ENCODE data around the gene B3GAT2.

Gene B3GAT2

GRCh38 chr6:70874181-70874913 is 82.5 kb downstream of the B3GAT2 start:
- no peak overlapping the region for H3K4me3 ChIP-seq (ENCODE audit: low read length)
- no peaks in the 10 kb centered on the region for H4K20me1 ChIP-seq (ENCODE audit: insufficient read depth, low read length)
- no peak overlapping the region for H2AFZ ChIP-seq (ENCODE audit: low read length)
- no peaks in the 10 kb centered on the region for H3F3A ChIP-seq (ENCODE audit: insufficient read depth, low read length)
- DNase-seq, result no peak
- TF ChIP-seq EZH2phosphoT487 (IDR thresholded peaks at IDR 0.05; ENCODE audit: low read length), result no peak
- TF ChIP-seq CTCF (IDR thresholded peaks at IDR 0.05; ENCODE audit: low read length), result no peak
- no peak for TF ChIP-seq EZH2 (optimal IDR thresholded peaks at IDR 0.05; ENCODE audit: low read depth, low read length)
- H3K27me3 ChIP-seq (replicated peaks; ENCODE audit: insufficient read depth, low read length), result no peaks in the 10 kb centered on the region
- no peak overlapping the region for H3K4me2 ChIP-seq (ENCODE audit: low read depth, low read length)
- H3K9me2 ChIP-seq (replicated peaks; ENCODE audit: insufficient read depth, low read length), result no peaks in the 10 kb centered on the region
- no peaks in the 10 kb centered on the region; the same call in 1 of the 2 replicates for H3K79me2 ChIP-seq (ENCODE audit: low read length)
- H3K9ac ChIP-seq (ENCODE audit: low read length), result no peak overlapping the region
- H3K9me3 ChIP-seq (replicated peaks; ENCODE audit: insufficient read depth, low read length), result no peaks in the 10 kb centered on the region
- H3K4me1 ChIP-seq (ENCODE audit: low read length), result no peaks in the 10 kb centered on the region
- H3K27ac ChIP-seq (ENCODE audit: low read length), result no peak overlapping the region
- H3K36me3 ChIP-seq (replicated peaks; ENCODE audit: insufficient read depth, low read length), result no peaks in the 10 kb centered on the region

- Histone ChIP-seq H3F3A (ENCODE audit: insufficient read depth, low read length) (no peaks in the 10 kb centered on the region), H3K36me3 (replicated peaks; ENCODE audit: insufficient read depth, low read length) (no peaks in the 10 kb centered on the region), H3K4me1 (ENCODE audit: low read length) (no peaks in the 10 kb centered on the region), H3K9me2 (replicated peaks; ENCODE audit: insufficient read depth, low read length) (no peaks in the 10 kb centered on the region), H3K27ac (ENCODE audit: low read length) (no peak overlapping the region), H3K9me3 (replicated peaks; ENCODE audit: insufficient read depth, low read length) (no peaks in the 10 kb centered on the region), H3K4me3 (ENCODE audit: low read length) (no peak overlapping the region), H3K27me3 (replicated peaks; ENCODE audit: insufficient read depth, low read length) (no peaks in the 10 kb centered on the region), H2AFZ (ENCODE audit: low read length) (no peak overlapping the region), H3K79me2 (ENCODE audit: low read length) (no peaks in the 10 kb centered on the region; the same call in 1 of the 2 replicates), H3K4me2 (ENCODE audit: low read depth, low read length) (no peak overlapping the region), H4K20me1 (ENCODE audit: insufficient read depth, low read length) (no peaks in the 10 kb centered on the region), H3K9ac (ENCODE audit: low read length) (no peak overlapping the region)
- no peak for DNase-seq
- TF ChIP-seq CTCF (IDR thresholded peaks at IDR 0.05; ENCODE audit: low read length) (no peak), EZH2 (optimal IDR thresholded peaks at IDR 0.05; ENCODE audit: low read depth, low read length) (no peak), EZH2phosphoT487 (IDR thresholded peaks at IDR 0.05; ENCODE audit: low read length) (no peak)
Observed at GRCh38 chr6:70872469-70872868, 84.4 kb downstream of the B3GAT2 start.

GRCh38 chr6:70864401-70864800 is 92.5 kb downstream of the B3GAT2 start:
- Histone ChIP-seq H3K27ac (ENCODE audit: low read length) (no peak overlapping the region), H3K79me2 (ENCODE audit: low read length) (no peaks in the 10 kb centered on the region), H3K4me1 (ENCODE audit: low read length) (no peaks in the 10 kb centered on the region), H3K4me2 (ENCODE audit: low read depth, low read length) (no peak overlapping the region), H3K9ac (ENCODE audit: low read length) (no peak overlapping the region), H3K9me3 (replicated peaks; ENCODE audit: insufficient read depth, low read length) (no peaks in the 10 kb centered on the region), H3K9me2 (replicated peaks; ENCODE audit: insufficient read depth, low read length) (no peaks in the 10 kb centered on the region), H3K27me3 (replicated peaks; ENCODE audit: insufficient read depth, low read length) (no peaks in the 10 kb centered on the region), H3K36me3 (replicated peaks; ENCODE audit: insufficient read depth, low read length) (no peaks in the 10 kb centered on the region), H3F3A (ENCODE audit: insufficient read depth, low read length) (no peaks in the 10 kb centered on the region), H3K4me3 (ENCODE audit: low read length) (no peak overlapping the region), H2AFZ (ENCODE audit: low read length) (no peak overlapping the region), H4K20me1 (ENCODE audit: insufficient read depth, low read length) (no peaks in the 10 kb centered on the region)
- DNase-seq, result no peak
- TF ChIP-seq EZH2 (optimal IDR thresholded peaks at IDR 0.05; ENCODE audit: low read depth, low read length) (no peak), CTCF (IDR thresholded peaks at IDR 0.05; ENCODE audit: low read length) (no peak), EZH2phosphoT487 (IDR thresholded peaks at IDR 0.05; ENCODE audit: low read length) (no peak)

Data from MM.1S (cell line).